Duodenal mucosa (tissue), 2 donors: ENCODE measurements around the gene ZNG1A.
"Not testable (repeated sequence)": the region's sequence is repeated elsewhere in the genome, so short reads cannot be mapped to it uniquely, and the experiment has no call there.

ENCODE experiments used
- H3K27ac ChIP-seq: one replicate; pipeline ENCODE4 v1.7.0; 2013; ENCODE audit warnings: low read depth, low read length
- H3K27me3 ChIP-seq, 2 donors: one replicate each; pipeline ENCODE4 v1.7.0; 2013; ENCODE audit warnings: low read length in 2 of 2, control low read depth in 1 of 2; ENCODE audit not compliant: insufficient read depth in 2 of 2, control insufficient read depth in 1 of 2
- H3K36me3 ChIP-seq, 2 donors: one replicate each; pipeline ENCODE4 v1.7.0; 2013; ENCODE audit warnings: low read length in 2 of 2, control low read depth in 1 of 2; ENCODE audit not compliant: insufficient read depth in 2 of 2, control insufficient read depth in 1 of 2
- H3K4me1 ChIP-seq, 2 donors: one replicate each; pipeline ENCODE4 v1.7.0; 2013; ENCODE audit warnings: low read length in 2 of 2, control low read depth in 1 of 2; ENCODE audit not compliant: insufficient read depth in 2 of 2, control insufficient read depth in 1 of 2
- H3K4me3 ChIP-seq, 2 donors: one replicate each; pipeline ENCODE4 v1.7.0; 2013; ENCODE audit warnings: low read length in 2 of 2, low read depth in 1 of 2
- H3K9ac ChIP-seq, 2 donors: one replicate each; pipeline ENCODE4 v1.7.0; 2013; ENCODE audit warnings: low read length in 2 of 2, low read depth in 1 of 2
- H3K9me3 ChIP-seq, 2 donors: one replicate each; pipeline ENCODE4 v1.7.0; 2013; ENCODE audit warnings: low read length in 2 of 2, control low read depth in 1 of 2; ENCODE audit not compliant: control insufficient read depth in 1 of 2

Gene ZNG1A

DNA sequence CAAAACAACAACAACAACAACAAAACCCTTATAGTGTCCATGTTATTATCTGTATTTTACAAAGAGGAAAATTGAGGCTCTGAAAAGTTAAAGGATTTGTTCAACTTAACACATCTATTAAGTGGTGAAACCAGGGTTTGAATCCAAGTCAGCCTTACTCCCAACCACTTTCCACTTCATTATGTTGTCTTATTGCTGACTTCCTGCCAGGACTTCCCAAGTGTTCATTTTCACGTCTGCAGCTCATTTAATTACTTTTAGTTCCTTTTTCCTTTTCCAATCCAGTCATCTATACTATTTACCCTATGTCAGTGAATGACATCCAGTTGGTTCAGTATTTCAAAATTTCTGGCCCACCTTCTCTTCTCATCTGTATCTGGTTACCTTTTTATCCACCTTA lies 20.7 kb upstream of the ZNG1A start:
- not testable (repeated sequence) for H3K9me3 ChIP-seq, H3K27me3 ChIP-seq, H3K36me3 ChIP-seq, H3K4me3 ChIP-seq, H3K9ac ChIP-seq, H3K4me1 ChIP-seq, H3K27ac ChIP-seq

DNA sequence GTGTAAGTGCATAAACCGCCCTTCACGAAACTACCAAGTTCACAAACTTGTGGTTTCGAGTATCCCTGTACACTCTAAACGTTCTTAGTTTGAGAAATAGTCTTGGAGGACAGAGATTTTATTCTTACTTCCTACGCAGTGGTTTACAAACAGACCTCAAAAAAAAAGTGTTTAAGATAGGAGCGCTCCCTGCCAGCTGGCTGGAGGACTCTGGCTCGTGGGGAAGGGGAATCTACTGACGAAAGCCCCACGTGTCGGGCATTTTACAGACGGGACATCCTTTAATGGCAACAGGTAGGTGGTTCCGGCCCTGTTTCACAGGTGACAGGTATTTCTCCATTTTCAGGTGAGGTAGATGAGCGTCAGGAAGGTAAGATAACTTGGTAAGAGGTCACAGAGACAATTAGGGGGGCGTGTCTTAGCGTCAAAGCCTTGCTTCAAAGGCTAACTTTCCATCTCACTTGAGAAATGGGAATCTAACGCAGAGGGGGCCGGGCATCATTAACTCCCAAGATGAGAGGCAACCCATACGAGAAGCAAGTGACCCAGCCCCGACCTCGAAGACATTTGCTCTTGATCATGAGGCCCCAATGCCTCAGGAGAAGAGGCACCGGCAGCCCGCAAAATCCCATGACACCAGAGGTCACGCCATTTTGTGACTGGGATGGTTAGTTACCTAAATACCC lies 573 bp downstream of the ZNG1A start:
- not testable (repeated sequence) for H3K4me1 ChIP-seq, H3K9me3 ChIP-seq, H3K27me3 ChIP-seq, H3K36me3 ChIP-seq, H3K27ac ChIP-seq, H3K4me3 ChIP-seq, H3K9ac ChIP-seq

DNA sequence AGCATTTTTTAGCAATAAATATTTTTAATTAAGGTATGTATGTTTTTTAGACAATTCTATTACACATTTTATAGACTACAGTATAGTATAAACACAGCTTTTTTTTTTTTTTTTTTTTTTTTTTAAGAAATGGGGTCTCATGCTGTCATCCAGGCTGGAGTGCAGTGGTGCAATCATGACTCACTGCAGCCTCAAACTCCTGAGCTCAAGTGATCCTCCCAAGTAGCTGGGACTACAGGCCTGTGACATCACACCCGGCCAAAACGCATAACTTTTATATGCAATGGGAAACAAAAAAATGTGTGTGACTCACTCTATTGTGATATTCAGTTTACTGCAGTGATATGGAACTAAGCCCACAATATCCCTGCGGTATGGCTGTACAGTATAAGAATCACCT lies 9.1 kb downstream of the ZNG1A start:
- H3K4me1 ChIP-seq, H3K27ac ChIP-seq, H3K9ac ChIP-seq, H3K9me3 ChIP-seq, H3K27me3 ChIP-seq, H3K4me3 ChIP-seq, H3K36me3 ChIP-seq: not testable (repeated sequence)

DNA sequence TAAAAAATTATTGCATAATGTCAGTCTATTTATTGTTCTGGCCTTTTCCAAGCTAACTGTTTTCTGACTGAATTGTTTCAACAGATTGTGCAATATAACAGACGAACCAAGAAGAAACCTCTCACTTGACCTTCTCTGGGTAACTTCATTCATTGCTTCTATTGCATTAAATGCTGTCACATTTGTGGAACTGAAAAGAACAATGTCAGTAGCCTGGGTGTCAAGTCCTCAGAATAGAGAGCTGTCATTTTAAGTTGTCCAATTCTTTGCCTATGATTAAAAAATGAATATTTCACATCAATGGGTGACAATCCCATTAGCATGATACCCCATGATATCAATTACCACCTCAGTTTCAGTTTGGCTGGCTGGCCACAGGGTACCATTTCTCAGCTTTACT lies 19.0 kb downstream of the ZNG1A start:
- not testable (repeated sequence) for H3K36me3 ChIP-seq, H3K9me3 ChIP-seq, H3K27ac ChIP-seq, H3K9ac ChIP-seq, H3K4me1 ChIP-seq, H3K4me3 ChIP-seq, H3K27me3 ChIP-seq

DNA sequence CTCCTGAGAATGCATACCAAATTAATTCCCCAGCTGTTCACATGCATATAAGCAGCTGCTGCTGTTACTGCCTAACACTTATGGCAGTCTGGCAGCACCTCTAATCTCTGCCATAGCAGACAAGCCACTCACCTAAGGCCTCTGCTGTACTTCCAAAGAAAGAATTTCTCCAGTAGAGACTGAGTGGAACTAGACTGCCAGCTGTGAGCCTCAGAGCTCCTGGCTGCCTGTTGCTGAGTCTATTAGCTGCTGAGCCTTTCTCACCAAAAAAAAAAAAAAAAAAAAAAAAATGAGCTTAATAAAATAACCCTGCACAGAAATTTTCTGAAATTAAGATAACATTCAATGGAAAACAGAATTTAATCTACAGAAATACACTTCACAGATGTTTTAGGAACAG lies 27.7 kb downstream of the ZNG1A start:
- H3K4me3 ChIP-seq: not testable (repeated sequence)

DNA sequence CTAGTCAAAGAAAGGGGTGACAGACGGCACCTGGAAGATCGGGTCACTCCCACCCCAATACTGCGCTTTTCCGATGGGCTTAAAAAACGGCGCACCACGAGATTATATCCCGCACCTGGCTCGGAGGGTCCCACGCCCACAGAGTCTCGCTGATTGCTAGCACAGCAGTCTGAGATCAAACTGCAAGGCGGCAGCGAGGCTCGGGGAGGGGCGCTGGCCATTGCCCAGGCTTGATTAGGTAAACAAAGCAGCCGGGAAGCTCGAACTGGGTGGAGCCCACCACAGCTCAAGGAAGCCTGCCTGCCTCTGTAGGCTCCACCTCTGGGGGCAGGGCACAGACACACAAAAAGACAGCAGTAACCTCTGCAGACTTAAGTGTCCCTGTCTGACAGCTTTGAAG lies 39.0 kb downstream of the ZNG1A start:
- H3K27ac ChIP-seq: not testable (repeated sequence)

More for the DNA sequence above, 27.7 kb downstream of the ZNG1A start:
- not testable (repeated sequence) for H3K27ac ChIP-seq, H3K9me3 ChIP-seq, H3K27me3 ChIP-seq, H3K4me1 ChIP-seq, H3K36me3 ChIP-seq, H3K9ac ChIP-seq

DNA sequence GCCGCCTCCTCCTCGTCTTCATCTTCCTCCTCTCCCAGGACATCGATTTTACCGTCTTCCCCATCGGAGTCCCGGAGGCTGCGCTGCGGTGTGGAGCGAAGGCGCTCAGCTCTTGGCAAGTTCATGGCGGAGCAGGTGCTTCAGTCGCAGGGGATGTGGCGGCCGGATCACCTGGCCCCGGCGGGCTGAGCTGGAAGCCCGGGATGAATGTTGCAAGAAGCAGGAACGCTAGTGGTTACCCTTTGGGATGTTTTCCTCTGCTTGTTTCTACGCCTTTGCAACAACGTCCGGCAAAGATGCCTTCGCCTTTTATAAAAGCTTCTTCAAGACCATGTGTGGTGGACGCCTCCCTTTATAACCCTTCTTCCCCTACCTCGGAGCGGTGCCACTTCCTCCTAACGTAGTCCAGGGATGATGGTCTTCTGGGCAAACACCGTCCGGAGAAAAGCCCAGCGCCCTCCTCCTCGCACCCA lies 60.8 kb downstream of the ZNG1A start, which contains the start of gene FOXD4:
Gene FOXD4, minus strand, starts transcription at position 423 of the 473 bp plus-strand sequence. Its CDS starts 298 bp downstream, at position 125.
- H3K9ac ChIP-seq, H3K36me3 ChIP-seq, H3K9me3 ChIP-seq, H3K27ac ChIP-seq, H3K4me3 ChIP-seq, H3K4me1 ChIP-seq: not testable (repeated sequence)
- peaks cover 7 to 19% of the 10 kb centered on the region in 2 donors for H3K27me3 ChIP-seq

More for the DNA sequence above, 39.0 kb downstream of the ZNG1A start:
- not testable (repeated sequence) for H3K4me1 ChIP-seq, H3K9me3 ChIP-seq, H3K9ac ChIP-seq, H3K27me3 ChIP-seq, H3K36me3 ChIP-seq, H3K4me3 ChIP-seq

DNA sequence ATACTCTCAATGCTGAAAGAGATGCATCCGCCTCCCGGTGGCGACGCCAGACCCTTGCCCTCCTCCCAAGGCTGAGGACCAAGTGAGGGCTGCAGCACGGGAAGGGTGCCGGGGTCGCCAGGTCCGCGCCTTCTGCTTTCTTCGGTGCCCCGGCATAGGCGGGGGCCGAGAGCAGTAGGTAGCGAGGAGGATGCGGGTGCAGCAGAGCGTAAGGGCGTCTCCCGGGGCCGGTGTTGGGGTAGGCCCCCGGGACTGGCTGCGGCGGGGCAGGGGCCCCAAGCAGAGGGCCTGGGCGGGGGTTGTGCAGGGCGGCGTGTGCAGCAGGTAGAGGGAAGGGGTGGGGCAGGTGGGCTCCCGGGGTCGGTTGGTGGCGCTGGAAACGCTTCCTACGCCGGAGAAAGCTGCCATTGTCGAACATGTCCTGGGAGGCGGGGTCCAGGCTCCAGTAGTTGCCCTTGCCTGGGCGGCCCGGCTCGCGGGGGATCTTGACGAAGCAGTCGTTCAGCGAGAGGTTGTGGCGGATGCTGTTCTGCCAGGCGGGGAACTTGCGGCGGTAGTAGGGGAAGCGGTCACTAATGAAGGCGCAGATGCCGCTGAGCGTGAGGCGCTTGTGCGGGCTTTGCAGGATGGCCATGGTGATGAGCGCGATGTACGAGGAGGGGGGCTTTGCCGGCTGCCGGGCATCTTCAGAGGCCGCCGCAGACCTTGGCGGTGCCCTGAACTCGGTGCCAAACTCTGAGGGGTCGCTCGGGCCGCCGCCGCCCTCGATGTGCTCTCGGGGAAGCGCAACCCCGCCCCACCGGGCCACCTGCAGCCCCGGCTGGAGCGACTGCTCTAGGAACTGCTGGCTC lies 61.5 kb downstream of the ZNG1A start:
- not testable (repeated sequence) for H3K27ac ChIP-seq, H3K4me1 ChIP-seq, H3K9me3 ChIP-seq, H3K9ac ChIP-seq, H3K4me3 ChIP-seq, H3K36me3 ChIP-seq
- H3K27me3 ChIP-seq: peaks cover 7 to 23% of the 10 kb centered on the region in 2 donors

DNA sequence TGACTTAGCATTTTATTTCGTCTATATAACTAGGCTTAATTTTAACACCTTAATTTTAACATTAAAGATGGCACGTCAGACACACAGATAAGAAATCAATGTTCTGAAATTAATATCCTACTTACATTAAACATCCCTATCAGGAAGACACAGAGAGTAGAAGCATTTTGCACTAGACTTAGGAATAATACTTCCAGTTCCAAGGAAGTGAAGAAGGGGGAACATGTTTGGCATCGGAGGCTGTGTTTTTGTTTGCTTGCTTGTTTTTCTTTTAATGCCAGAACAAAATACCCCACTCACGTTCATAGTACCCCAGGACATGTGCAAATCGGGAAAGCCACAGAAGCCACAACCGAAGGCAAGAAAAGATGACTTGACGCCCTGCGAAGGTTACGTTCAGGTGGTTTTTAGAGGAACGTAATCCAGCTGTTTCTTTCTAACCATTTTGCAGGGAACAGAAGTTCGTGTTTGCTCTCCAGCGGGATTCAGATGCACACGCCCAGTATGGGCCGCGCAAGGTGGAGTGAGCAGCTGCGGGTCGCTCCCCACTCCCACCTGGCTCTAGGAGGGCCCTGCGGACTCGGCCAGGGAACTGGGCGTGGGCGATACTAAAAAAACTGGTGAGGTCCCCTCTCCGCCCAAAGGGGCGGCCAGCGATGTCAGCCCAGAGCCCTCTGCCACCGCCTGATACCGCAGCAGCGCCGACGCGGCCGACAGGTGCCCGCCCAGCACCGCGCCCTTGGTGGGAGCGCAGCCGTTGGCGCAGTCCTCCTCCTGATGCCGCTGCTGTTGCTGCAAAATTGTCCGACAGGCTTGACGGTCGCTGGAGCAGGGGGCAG lies 62.4 kb downstream of the ZNG1A start:
- not testable (repeated sequence) for H3K9ac ChIP-seq, H3K9me3 ChIP-seq, H3K4me3 ChIP-seq, H3K27ac ChIP-seq, H3K4me1 ChIP-seq, H3K36me3 ChIP-seq
- H3K27me3 ChIP-seq: peaks cover 7 to 23% of the 10 kb centered on the region in 2 donors

DNA sequence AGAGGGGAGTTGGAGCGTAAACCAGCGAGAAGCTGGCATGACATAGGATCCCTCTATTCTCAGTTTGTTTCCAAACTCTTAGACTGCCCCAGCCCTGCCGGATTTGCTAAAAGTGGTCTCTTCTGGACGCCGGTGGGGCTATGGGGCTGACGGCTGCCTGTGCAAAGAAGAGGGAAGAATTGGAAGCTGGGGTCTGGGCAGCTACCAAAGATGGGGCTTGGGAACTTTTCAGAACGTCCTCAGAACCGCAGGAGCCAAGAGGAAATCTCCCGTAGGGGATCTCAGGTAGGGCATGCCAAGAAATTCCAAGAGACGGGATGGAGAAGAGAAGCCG lies 63.8 kb downstream of the ZNG1A start:
- H3K4me1 ChIP-seq, H3K27ac ChIP-seq, H3K4me3 ChIP-seq, H3K36me3 ChIP-seq, H3K9me3 ChIP-seq, H3K9ac ChIP-seq: not testable (repeated sequence)
- H3K27me3 ChIP-seq: peaks cover 7 to 23% of the 10 kb centered on the region in 2 donors
